Heart right ventricle (tissue), 16 donors: Measurements from ENCODE around the gene ETNK2. TPM values are rescaled to one million over a fixed set of nuclear protein-coding genes. Genes with fewer than 3 reads are reported as not detected.

ENCODE experiments used
- ATAC-seq, 8 donors: fragments of 200-7000 bp; cut with Tn5 transposase; one replicate each; pipeline ENCODE4 v1.9.1; 2020; ENCODE audit warnings: mild to moderate bottlenecking in 8 of 8, moderate library complexity in 8 of 8, moderate number of reproducible peaks in 1 of 8
- DNase-seq, 2 donors: peaks; one replicate each; pipeline ENCODE4 v3.0.0-alpha.2; 2020
- H3K27ac ChIP-seq, 10 donors: fragments of 200-600 bp; sonication (generic) in 2 of 10; one replicate each; pipeline versions ENCODE4 v1.5.0 to v1.8.0; 2020 to 2022; ENCODE audit warnings: mild to moderate bottlenecking in 3 of 10
- H3K27me3 ChIP-seq, 7 donors: fragments of 200-600 bp; one replicate each; pipeline ENCODE4 v1.8.0; 2021 to 2022; ENCODE audit warnings: mild to moderate bottlenecking in 2 of 7
- H3K36me3 ChIP-seq, 9 donors: fragments of 200-600 bp; sonication (generic) in 1 of 9; one replicate each; pipeline versions ENCODE4 v1.5.0 to v1.8.0; 2020 to 2022; ENCODE audit warnings: mild to moderate bottlenecking in 2 of 9
- H3K4me1 ChIP-seq, 9 donors: fragments of 200-600 bp; sonication (generic) in 1 of 9; one replicate each; pipeline versions ENCODE4 v1.5.0 to v1.8.0; 2020 to 2022; ENCODE audit warnings: mild to moderate bottlenecking in 4 of 9
- H3K4me3 ChIP-seq, 10 donors: fragments of 200-600 bp; sonication (generic) in 2 of 10; one replicate each; pipeline versions ENCODE4 v1.5.0 to v1.8.0; 2020 to 2022; ENCODE audit warnings: mild to moderate bottlenecking in 7 of 10, moderate library complexity in 2 of 10
- H3K9me3 ChIP-seq, 11 donors: fragments of 200-600 bp in 10 of 11; sonication (generic) in 2 of 11; one replicate each; pipeline versions ENCODE4 v1.5.0 to v1.8.0; 2013 to 2022; ENCODE audit warnings: mild to moderate bottlenecking in 2 of 11, control low read depth in 1 of 11, moderate library complexity in 1 of 11
- WGBS, 2 donors: extraction: QIAGEN DNeasy Blood & Tissue Kit; methylation state at CpG; one replicate each; pipeline ENCODE4 v1.1.7; 2013; ENCODE audit warnings: inconsistent platforms in 1 of 2; 5-methylcytosine and 5-hydroxymethylcytosine counted together
- intact Hi-C, 10 donors: fragments of 100-400 bp; cut with DNase I; formaldehyde crosslinking; loops; one replicate each; pipeline versions ENCODE4 v1.11.1 to v1.14.2; 2022
- polyA plus RNA-seq, 2 donors: library from polyadenylated mRNA; stranded (reverse); fragments of 200-250 nt; gene quantifications; one replicate each; pipeline ENCODE4 v1.2.3, GENCODE V29; 2013
- total RNA-seq, 10 donors: library from RNA; stranded (reverse); fragmentation: NEBNext Ultra II Directional in 3 of 10; extraction: Animal tissue kit (Norgen Biotek cat#: 25700) in 3 of 10; gene quantifications; one replicate each; pipeline versions ENCODE4 v1.2.1 to v1.2.4, GENCODE V29; 2021 to 2023
- TF ChIP-seq, protein P1 (sequence below), 9 donors: fragments of 200-600 bp; sonication (generic) in 2 of 9; IDR thresholded peaks; one replicate each; pipeline versions ENCODE4 v1.5.0 to v1.8.0; 2021 to 2022; ENCODE audit warnings: antibody characterized with exemption in 9 of 9, mild to moderate bottlenecking in 5 of 9, moderate library complexity in 1 of 9
- donor health status: Arrhythmogenic right ventricular cardiomyopathy.
- donor health status: ischemic (EF 13 %, LVEDD 7.1; RV severe dilation, severe dysfunction).
- donor health status: healthy with polysubstance abuse.
- donor health status: DM: no; HTN: yes; CAD: no.
- donor health status: DM: no; HTN: no; CAD: no.
- donor health status: ischemic (EF 25% LVEDD 6.9; RV normal size, moderate dysfunction).
- donor health status: ischemic (EF 25% LVEDD 5.7; RV mildly dilated, moderate dysfunction).
- donor health status: healthy.
- donor health status: DM: yes; HTN: yes; CAD: no.
- donor health status: Ischemic cardiomyopathy.
- donor health status: ischemic (EF 35%, LVEDD 5.7; RV mildly dilated, moderate dysfunction).
- donor health status: nonischemic (EF 11% LVEDD 7.7; RV severe dilation, severe dysfunction).
- donor health status: DM: yes; HTN: yes; CAD: no.
- donor health status: PGD.
- donor health status: ischemic (EF 29% LVEDD 5.4; RV normal size, mild dysfunction).
- donor health status: nonischemic (EF 23%, LVEDD 6.1; RV moderate dilation, normal function).

The ETNK2 gene
- total and polyA plus RNA-seq, 12 donors: 0.47 to 5.2 (median 2.3) TPM

DNA sequence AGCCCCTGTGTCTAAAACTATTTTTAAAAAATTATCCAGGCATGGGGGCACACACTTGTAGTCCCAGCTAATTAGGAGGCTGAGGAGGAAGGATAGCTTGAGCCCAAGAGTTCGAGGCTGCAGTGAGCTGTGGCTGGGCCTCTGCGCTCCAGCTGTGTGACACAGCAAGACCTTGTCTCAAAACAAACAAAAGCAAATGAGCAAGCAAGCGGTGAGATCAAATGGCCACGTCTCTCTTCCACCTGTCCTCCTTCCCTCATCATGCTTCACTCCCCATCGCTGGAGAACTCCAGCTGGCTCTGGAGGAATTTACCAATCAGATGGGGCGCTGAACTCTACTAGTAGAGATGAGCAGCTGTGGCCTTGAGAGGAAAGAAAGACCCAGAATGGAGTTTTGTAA is 28.3 kb upstream of the ETNK2 start:
- TF ChIP-seq, protein P1, sequence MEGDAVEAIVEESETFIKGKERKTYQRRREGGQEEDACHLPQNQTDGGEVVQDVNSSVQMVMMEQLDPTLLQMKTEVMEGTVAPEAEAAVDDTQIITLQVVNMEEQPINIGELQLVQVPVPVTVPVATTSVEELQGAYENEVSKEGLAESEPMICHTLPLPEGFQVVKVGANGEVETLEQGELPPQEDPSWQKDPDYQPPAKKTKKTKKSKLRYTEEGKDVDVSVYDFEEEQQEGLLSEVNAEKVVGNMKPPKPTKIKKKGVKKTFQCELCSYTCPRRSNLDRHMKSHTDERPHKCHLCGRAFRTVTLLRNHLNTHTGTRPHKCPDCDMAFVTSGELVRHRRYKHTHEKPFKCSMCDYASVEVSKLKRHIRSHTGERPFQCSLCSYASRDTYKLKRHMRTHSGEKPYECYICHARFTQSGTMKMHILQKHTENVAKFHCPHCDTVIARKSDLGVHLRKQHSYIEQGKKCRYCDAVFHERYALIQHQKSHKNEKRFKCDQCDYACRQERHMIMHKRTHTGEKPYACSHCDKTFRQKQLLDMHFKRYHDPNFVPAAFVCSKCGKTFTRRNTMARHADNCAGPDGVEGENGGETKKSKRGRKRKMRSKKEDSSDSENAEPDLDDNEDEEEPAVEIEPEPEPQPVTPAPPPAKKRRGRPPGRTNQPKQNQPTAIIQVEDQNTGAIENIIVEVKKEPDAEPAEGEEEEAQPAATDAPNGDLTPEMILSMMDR (IDR thresholded peaks at IDR 0.05): no peak
- WGBS, 2 donors: 74 to 84% methylated on average over 6 of the region's 6 CpGs
- H3K27ac ChIP-seq: no peak overlapping the region
- intact Hi-C loops: loop anchor here in 1 of 10 donors (10.0 kb wide), 1 partner anchor 65 kb away; no protein-coding TSS in a partner anchor
- H3K9me3 ChIP-seq: no peaks in the 10 kb centered on the region
- peaks cover 0 to 22% (median 8%) of the 10 kb centered on the region in 7 donors for H3K27me3 ChIP-seq
- no peaks in the 10 kb centered on the region for H3K36me3 ChIP-seq
- no peak for DNase-seq
- no peaks in the 10 kb centered on the region for H3K4me1 ChIP-seq
- H3K4me3 ChIP-seq: no peak overlapping the region
- ATAC-seq: no peak

DNA sequence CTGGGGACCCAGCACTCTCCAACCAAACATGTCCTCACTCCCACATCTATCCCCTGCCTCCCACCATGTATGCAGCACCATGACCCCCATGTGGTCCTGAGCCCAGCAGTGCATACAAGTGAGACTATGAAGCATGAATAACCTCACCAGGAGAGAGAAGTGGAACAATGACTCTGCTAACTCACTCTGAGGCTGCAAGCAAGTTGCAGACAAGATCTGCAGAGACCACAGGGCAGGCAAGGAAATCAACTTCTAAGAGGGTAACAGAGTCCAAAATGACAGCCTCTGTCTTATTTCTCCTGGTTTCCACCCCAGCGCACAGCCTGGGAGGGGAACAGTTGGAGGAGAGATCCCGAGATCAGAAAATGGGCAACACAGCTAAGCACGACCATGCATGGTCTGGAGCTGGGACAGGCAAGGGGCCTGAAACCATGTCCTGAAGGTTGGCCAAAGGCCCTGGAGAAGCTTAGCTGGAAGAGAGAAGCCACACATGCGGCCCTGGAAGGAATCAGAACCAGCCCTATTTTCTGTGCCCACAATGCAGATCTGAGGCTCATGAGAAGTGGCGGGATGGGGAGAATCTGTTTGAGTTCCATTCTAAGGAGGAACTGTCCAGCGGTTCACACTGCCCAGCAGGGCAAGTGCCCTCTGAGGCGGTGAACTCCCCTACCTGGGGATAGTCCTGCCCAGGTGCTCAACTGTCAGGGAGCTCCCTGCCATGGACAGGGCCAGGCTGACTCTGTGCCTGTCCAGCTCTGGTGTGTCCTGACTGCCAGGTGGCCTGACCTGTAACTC is 26.8 kb upstream of the ETNK2 start:
- TF ChIP-seq, protein P1 (IDR thresholded peaks at IDR 0.05): no peak
- Histone ChIP-seq H3K4me1 (no peaks in the 10 kb centered on the region), H3K4me3 (no peak overlapping the region), H3K27me3 (peaks cover 0 to 24% (median 8%) of the 10 kb centered on the region in 7 donors), H3K36me3 (no peaks in the 10 kb centered on the region), H3K9me3 (no peaks in the 10 kb centered on the region), H3K27ac (no peak overlapping the region)
- no peak for DNase-seq
- intact Hi-C loops: no loop called here
- 83 to 86% methylated on average over 7 of the region's 7 CpGs for WGBS, 2 donors
- ATAC-seq: no peak

DNA sequence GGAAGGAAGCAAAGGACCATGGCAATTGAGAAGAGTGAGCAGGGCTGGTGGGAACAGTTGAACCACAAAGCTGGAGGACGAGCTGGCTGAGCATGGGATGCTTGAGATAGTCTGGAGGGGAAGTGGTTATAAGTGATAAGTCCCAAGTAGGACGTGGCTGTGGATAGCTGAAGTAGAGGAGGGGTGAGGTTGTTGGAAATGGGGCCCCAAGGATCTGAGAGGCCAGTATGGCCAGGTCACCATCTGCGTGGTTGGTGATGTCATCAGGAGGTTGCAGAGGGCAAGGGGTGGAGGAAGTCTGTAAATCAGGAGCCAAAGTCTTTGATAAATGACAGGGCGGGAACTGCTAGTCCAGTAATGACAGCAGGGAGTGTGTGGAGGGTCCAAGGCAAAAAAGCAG is 25.3 kb upstream of the ETNK2 start:
- 44 to 45% methylated on average over 4 of the region's 4 CpGs for WGBS, 2 donors
- no peak for DNase-seq
- TF ChIP-seq, protein P1 (IDR thresholded peaks at IDR 0.05): no peak
- Histone ChIP-seq H3K36me3 (no peaks in the 10 kb centered on the region), H3K27me3 (peaks cover 0 to 25% (median 8%) of the 10 kb centered on the region in 7 donors), H3K4me1 (no peaks in the 10 kb centered on the region), H3K9me3 (no peaks in the 10 kb centered on the region), H3K27ac (no peak overlapping the region), H3K4me3 (no peak overlapping the region)
- intact Hi-C loops: no loop called here
- ATAC-seq: no peak

DNA sequence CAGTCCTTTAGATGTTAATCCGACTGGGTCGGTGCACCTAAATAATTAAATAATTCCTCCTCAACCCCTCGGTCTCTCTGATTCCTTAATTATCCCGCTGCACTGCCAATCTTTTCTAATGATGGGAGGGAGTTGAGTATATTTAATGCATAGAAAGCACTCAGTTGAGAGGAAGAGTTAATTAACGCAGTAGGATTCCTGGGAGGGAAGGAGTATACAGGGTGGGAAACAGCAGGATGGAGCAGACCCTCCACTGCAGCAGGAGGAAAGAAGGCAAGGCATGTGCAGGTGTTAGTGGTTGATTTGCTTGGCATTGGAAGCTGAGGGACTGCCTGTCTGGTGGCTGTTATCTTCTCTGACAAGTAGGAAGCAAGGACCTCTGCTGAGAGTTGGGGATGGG is 24.2 kb upstream of the ETNK2 start:
- WGBS, 2 donors: 76 to 90% methylated on average over 5 of the region's 5 CpGs
- Histone ChIP-seq H3K27ac (no peak overlapping the region), H3K4me3 (no peak overlapping the region), H3K36me3 (no peaks in the 10 kb centered on the region), H3K27me3 (peaks cover 0 to 25% (median 8%) of the 10 kb centered on the region in 7 donors), H3K4me1 (no peaks in the 10 kb centered on the region), H3K9me3 (peaks cover 0 to 3% (median 0%) of the 10 kb centered on the region in 11 donors)
- no peak for DNase-seq
- no peak for ATAC-seq
- intact Hi-C loops: no loop called here
- TF ChIP-seq, protein P1 (IDR thresholded peaks at IDR 0.05): no peak
